Stimulated activated CD8-positive, alpha-beta memory T cell treated with anti-CD3 and anti-CD28 coated beads, Interleukin-15, amount 100 ng/mL, for 4 hours (primary cell): Measurements from ENCODE around the gene EVX1.

Experiments
- DNase-seq, 2 donors: peaks; one replicate each; pipeline ENCODE4 v3.0.0-alpha.2; 2020; ENCODE audit warnings: low read depth in 2 of 2

Gene EVX1

DNA sequence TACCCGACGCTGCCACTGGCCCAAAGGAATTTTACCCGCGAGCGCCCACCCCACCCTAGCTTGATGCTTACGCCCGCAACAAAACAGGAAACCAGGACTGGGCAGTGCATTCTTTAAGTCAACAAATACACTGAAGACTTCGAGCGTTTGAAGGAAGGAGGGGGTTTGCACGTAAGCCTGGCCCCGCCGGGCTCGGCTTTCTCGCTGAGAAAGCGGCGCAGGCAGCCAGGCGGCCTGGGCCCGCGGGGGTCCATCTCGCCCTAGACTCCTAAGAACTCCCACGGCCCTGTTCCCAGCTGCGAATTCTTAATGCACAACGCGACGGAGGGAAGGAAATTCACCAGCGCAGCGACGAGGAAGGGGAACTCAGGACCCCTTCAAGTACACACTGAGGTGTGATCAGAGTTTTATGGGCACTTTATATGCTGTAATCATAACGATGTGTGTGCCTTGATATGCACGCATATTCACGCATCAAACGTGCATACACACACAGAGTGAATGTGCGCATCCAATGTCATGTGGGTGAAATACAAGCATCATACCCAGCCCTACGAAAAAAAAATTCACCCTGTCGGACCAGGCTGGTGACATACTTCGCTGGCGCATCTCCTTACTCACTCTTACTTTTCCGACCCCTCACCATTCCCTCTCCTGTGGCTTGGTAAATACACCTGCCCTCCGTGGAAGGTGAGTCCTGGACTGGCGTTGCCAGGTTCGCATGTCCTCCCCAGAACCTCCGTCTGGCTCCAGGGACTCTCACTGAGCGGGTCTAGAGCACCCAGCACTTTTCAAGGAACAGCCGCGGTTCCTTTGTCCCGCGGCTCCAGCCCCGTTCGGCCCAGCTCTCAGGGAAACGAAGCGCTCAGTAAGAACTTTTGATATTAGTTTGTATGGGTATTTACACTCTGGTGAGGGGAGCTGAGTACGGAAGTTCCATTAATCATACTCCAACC, 37.0 kb upstream of the EVX1 start:
- no peak for DNase-seq

DNA sequence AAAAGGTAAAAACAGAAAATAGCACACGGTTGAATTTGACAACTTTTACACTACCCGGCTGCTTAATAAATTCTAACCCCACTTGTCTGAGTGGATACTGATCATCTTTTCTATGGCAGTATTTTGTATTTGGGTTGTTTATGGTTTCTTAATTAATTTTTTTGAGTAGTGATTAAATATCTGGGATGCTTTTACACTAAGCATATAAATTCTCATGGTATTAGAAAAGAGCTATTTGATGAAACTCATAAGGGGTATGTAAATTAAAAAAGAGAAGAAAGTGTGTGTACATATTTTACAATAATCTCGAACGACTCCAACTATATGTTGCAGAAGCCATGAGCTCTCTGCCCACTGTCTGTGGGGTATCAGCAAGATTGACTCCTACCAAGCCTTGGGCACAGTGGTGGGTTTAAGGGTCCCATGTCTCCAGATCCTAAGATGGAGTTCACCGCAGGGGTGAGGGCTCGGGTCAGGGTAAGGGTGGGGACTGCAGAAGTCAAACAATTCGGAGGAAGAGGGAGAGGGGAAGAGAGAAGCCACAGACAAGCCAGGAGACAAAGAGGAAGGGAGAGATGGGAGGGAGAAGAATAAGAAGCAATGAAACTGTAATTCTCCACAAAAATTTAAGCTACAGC, 35.1 kb upstream of the EVX1 start:
- DNase-seq: no peak

DNA sequence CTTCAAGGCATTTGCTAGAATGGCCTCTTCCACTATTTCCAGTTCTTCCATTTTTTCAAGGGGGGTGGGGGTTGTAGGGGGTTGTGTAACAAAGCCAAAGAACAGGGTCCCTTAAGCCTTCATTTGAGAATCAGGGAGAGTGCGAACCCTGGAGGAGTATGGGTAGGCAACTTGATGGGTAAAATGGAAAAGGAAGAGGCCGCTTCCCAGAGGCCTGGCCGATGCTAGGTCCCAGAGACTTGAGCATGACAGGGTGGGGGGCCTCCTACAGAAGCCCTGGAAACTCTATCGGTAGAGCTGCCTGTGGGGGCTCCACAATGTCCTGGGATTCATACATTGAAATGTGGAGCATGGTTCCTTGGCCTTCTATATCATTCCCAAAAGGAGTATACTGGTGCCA, 33.6 kb upstream of the EVX1 start:
- DNase-seq: no peak

DNA sequence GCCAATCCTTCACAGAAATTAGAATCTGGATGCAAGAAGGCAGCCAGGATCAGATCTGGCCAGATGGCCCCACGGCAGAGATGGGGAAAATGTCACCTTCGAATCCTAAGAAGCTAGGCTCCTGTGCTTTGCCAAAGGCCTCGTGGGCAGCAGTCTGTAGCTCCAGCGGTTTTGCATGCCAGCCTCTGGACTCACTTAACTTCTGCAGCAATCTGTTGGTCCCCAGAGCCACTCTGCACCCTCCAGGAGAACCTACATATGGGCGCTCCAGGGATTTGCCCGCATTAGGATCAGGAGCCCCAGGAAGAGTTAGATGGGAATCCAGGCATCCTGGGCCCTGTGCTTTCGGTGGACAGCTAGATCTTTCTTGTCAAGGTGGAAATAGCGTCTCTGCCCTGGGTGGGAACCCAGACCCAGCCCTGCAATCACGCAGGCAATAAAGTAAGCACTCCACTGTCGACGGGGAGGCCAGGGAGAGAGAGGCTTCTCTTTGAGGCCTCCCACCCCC, 32.6 kb upstream of the EVX1 start:
- DNase-seq: no peak

DNA sequence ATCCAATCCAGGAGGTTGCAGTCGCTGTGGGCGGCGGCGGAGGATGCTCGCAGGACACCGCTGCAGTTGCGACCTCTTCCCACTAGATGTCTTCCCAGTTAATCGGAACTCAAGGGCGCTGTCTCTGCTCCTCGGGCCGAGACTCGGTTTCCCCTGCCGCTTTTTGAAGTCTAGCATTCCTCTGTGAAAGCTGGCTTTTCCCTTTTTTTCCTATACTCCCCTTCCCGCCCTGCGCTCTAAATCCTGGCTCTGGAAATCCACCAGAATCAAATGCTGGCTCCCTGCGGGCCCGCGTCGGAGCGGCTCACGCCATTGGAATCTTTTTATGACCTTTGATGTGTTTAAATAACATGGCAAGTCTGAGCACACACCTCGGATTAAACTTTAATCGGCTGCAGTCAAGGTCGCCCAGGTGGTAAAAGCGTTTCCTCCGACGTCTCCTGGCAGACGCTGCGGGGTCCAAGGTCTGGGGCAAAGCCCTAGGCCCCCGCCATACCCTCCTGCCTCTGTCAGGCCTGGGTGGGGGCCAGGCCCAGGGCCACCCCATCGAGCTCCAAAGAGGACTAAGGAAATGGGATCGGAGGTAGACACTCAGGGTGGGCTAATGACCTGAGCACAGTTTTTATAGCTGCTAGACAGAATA, 32.0 kb upstream of the EVX1 start:
- DNase-seq: no peak

DNA sequence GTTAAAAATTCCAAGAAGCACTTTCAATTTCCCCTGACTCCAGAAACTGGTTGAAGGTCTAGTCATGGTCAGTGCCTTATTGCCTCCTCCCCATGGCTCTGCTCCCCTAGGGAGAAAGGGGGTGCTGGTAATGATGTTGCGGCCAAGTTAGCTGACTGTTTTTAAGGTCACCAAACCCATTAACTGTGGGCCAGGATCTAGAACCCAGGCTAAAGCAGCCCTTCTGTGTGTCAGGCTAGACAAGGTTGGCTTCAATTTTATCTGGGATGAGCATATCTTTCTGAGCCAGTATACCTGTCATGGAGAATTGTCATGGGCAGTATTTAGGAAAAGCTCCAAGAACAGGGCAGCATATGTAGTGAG, 31.5 kb upstream of the EVX1 start:
- no peak for DNase-seq

DNA sequence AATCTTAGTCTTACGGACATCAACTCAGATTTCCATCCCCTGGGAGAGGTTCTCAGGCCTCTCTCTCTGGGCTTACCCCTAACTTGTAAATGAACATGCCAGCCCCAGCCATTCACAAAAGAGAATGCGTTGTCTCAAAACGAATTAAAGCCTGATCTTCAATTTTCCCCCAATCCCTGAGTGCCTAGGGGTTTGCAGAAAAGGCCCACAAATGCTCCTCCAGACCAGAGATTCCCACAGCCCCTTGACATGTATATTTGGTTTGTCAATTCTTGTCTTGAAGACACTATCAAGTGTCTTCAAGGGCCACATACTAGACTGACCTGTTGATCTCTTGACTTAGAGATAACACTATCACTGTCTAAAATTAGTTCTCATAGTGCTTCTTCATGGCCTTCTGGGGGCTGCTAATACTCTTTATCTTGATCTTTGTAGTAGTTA, 30.8 kb upstream of the EVX1 start:
- DNase-seq: no peak

DNA sequence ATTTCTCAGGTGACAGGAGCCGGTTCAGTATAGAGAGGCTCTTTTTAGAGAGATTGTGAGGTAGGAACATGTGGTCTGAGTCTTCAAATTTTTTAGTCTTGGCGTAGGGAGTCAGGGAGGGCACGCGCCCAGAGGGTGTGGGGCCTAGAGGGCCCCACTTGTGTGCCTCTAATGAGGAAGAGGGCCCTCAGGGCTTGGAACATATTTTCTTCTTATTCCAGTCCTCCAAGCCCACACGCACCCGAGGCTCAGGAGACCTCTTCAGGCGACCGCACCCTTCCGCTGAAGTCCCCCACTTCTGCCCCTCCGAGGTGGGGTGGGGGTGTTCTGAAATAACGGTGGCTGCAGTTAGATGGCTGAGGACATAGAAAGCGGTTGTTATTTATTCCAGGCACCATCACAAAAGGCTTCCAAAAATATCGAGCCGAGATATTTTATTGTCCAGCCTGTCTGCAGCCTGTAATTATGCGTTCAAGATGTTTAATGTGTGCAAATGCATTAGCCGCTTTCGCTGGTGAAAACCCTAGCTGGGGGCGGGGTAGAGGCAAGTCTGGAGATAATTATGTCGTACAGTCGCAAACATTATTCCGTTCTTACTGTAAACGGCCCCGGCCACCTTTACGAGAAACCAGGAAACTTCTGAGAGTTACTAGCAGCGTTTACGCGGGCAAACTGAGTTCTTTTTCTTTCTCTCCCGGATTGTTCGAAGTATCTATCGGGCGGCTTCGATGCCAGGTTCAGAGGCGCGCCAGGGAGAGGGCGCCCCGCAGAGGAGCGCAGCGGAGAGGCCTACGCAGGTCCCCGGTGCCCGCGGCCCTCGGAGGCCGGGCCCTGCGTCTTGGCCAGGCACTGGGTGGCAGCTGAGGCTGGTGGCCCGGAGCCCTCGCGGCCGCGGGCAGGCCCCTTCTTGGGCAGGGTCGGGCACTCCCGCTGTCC, 29.8 kb upstream of the EVX1 start:
- DNase-seq: no peak

DNA sequence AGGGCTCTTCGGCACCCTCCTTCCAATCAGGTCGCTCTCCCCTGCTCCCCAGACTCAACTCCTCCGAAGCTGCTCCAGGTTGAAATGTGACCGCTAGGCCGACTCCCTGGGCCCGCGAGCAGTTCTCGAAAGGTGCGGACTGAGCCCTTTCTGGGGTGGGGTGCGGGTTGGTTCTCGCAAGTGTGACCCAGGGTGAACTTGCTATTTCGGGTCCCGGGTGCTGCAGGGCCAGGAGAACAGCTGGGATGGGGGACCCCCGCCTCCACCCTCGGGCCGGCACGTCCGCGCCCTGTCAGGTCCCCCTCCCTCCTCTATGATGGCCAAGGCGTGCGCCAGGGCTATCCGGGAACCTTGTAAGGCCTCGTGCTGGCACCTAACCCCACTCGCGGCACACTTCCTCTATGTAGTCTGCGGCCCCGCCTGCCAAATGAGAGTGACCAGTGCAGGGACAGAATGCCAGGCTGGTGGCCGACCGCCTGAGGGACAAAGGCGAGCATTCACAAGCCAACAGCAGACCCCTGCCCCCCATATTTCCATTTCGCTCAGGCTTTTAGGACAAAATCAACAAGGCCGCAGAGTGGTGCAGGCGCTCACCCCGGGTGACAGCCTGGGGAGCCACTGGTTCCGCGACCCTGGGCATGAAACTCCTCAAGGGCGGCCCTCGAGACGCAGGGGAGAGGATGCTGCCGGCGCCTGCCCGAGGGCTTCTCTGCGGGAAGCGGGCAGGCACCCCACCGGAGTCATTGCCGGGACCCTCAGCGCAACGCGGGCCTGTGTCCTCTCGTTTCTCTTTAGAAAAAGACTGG, 29.0 kb upstream of the EVX1 start:
- DNase-seq: no peak

DNA sequence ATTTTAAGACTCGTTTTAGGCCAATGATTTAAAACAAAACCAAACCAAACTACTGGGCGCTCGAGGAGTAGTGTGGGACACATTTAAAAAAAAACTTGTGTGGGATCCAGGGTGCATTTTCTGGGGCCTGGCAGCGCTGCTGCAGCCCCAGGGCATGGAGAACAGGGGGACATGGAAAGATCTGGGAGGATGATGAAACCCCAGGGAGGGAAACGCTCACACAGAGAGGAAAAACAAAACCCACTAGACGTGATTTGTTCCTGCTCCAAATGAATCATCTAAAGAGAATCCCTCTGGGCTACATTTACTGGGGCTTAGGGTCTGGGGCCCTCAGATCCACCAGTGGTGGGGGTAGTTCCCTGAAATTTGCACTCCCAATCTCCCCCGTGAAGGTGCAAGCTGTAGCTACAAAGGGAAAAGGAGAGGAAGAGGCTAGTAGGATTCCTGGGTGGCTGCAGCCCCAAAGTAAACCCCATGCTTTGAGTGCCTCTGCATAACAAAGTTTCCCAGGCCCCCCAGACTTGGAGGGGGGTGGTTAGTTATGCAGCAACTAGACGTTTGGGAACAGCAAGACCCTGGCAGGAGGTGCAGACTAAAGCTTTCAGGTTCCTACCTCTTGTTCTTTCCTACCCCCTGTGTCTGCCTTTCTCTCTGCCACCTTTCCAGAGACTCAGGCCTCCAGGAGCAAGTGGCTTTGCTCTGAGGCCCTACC, 28.2 kb upstream of the EVX1 start:
- no peak for DNase-seq

DNA sequence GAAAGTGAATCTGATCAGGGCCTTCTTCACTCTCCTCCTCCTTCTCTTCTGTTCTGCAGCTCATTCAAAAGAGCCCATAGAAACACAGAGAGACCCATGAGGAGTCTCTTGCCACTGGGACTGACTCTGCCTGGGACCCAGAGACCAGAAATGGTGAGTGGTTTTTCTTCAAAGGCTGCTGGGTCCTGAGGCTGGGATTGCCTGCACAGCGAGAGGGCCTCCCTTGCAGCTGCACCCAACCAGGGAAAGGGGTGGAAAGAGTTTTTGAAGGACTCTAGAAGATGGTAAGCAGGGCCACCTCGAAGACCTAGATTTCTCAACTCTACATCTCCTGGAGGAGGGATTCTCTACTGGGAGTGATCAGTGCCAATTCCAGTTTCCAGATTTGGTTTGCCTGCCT, 27.2 kb upstream of the EVX1 start:
- no peak for DNase-seq

DNA sequence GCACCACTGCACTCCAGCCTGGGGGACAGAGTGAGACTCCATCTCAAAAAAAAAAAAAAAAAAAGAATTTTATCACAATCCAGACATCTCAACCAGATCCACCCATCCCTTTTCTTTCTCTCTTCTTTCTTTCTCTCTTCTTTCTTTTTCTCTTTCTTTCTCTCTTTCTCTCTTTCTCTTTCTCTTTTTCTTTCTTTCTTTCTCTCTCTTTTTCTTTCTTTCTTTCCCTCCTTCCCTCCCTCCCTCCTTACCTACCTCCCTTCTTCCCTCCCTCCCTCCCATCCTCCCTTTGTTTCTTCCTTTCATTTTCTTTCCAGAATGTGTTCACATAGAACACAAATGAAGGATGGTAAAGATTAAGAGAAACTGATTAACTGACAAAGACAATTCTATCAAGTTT, 24.7 kb upstream of the EVX1 start:
- DNase-seq: no peak

DNA sequence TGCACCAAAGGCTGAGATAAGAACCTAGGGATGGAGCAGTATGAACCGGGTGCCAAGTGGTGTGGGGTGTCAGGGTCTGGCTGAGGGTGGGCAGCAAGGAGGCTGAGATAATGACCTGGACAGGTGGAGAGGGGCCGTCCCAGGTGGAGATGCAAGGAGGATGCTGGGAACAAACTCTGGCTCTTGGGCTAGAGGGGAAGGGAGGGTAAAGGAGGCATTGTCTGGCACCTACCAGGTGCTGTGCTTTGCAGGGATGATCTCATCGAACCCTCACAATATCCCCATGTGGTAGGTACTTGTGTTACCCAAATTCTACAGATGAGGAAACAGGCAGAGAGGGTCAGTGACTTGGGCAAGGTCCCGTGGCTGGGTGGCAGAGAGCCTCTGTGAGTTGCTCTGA, 22.8 kb upstream of the EVX1 start:
- DNase-seq: no peak

DNA sequence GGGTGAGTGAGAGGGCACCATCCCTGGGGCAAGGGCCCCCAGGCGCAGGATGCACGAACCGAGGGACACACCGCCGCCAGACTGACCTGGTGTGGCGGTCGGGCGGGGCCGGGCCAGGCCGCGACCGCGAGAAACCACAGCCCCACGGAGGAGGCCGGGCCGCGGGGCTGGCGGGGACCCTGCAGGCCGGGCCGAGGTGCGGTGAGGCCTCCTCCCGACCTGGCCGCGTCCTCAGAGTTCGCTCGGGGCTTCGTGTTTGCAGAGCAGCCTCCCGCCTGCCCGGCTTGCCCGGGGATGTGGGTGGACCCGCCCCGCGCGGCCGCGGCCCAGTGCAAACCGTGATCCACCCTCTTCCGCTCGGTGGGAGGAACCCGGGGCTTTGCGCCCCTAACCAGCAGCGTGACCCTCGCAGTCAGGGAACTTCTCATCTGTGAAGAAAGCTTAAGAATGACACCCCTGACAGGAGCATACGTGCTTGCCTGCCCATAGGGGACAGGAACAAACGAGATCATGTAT, 22.1 kb upstream of the EVX1 start:
- DNase-seq: no peak

DNA sequence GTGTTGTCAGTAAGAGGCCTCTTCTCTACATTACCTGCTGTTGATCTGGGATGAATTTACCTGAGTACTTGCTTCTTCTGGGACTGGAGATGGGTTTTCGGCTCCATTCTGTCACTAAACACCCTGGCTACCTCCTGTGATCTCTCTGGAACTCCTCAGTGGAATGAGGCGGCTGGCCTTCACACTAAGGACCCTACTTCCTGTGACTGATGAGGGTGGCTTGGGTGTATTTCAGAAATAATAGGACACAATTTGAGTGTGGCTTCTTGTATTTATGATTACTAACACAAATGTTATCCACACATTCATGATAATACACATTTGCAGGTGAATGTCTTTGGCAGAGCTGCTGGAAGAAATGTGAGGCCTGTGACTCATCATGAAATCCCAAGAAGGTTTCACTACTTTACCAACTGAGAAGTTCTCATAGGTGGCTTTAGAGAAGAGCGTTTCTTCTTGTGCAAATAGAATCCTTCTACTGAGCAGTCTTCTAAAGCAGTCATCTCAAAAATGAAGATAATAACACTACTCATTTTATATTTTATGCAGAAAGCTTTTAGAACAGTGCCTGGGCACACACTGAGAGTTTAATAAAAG, 21.3 kb upstream of the EVX1 start:
- no peak for DNase-seq

DNA sequence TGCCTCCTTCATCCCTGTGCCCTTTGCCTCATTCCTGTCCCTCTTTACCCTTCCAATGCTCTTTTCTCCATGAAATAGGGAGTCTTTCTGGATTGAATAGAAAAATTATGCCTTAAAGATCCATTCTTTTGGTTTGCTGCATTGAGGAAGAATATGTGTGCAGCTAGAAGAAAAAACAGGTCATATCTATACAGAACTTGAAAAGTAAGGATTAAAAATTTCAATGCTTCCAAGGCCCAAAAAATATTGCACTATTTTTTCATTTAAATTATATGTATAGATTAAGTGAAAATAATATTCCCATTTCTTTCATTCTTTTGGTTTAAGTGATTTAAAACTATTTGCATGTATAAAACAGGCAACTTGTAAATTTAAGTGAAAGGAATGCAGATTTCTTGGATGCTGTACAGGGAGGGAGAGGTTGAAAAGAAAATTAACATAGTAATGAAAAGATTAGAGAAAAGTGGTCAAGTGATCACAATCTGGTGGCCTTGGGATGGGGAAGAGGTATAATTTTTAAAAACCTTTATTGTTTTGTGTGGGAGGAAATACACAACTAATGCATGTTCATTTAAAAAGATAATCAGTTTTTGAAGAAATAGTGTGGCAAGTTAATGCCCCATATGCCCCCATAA, 18.5 kb upstream of the EVX1 start:
- no peak for DNase-seq

DNA sequence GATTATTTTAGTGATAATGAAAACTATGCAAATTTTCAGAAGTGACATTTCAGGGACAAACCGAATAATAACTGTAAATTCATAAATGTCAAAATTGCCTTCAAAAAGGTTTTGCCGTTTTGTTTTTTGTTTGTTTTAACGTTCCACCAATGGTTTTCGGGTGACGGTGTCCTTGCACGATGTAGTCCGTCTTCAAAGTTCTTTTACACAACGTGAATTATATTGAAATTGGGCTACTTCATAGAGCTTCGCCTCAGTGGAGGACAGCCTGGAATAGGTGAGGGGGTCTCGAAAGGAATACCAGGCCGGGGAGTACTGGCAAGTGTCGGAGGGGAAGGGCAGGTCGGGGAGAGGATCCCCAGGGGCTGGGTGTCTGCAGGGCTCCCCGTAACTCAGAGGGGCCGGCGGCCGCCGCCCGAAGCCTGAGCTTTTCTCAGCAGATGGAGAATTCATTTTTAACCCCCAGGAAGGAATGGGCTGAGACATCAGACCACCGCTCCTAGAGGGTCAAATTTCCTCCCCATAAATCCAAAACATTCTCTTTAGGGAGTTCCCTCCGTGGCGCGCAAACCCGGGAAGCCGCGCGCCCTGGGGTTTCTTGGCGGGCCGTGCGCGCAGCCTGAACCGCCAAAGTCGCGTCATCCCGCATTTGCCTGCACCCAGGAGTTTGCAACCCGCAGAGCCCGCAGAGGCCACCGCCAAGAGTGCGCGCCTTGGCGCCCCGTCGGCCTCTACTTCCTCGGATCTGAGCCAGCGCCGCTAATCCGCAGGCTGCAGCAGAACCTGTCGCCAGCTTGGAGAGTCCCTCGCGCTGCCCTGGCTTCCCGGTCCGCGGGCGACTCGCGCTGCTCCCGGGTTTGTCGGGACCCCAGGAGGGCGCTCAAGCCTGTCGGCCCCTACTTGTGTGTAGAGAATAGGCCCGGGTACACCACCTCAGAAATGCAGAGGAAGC, 17.3 kb upstream of the EVX1 start:
- no peak for DNase-seq

DNA sequence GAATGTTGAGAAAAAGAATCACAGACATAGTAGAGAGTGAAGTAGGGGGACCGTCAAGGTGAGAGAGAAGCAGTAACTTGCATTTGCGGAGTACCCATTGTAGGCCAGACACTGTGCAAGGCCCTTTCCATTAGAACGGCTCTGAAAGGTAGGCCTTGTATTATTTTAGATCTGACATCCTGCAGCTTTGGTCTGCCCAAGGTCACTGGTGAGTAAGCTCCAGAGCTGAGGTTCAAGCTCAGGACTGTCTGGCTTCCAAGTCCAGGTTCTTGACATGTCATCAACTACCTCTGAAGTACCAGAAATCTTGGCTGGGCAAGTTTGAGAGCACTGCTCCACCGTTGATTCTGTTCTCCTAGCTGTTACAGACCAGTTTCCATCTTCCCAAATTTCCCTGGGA, 13.2 kb upstream of the EVX1 start:
- no peak for DNase-seq
